SK-N-SH (cell line): Measurements from ENCODE around the gene CRYBG1. TPM values are rescaled to one million over a fixed set of nuclear protein-coding genes. Genes with fewer than 3 reads are reported as not detected.

ENCODE experiments used
- CTCF ChIA-PET: fragments of 300-600, 350-600 bp; formaldehyde crosslinking; extraction: SDS; loops from one replicate; lab custom pipeline; 2021; lab: Yijun Ruan, JAX
- POLR2A ChIA-PET: fragments of 350-600 bp; sonication (Branson Sonifier 250); formaldehyde crosslinking; extraction: SDS; loops from one replicate; lab custom pipeline; 2020; ENCODE audit warnings: antibody characterized with exemption, inconsistent platforms; lab: Yijun Ruan, JAX
- DNase-seq: peaks from one replicate; pipeline ENCODE4 v3.0.0; 2012
- H2AFZ ChIP-seq: fragments of 200-600 bp; sonication (generic); 2 replicates; pipeline ENCODE4 v1.8.1; 2016; ENCODE audit warnings: antibody characterized with exemption, mild to moderate bottlenecking, low read depth
- H3F3A ChIP-seq: fragments of 200-600 bp; sonication (generic); replicated peaks from 2 replicates; pipeline ENCODE3; 2016; ENCODE audit warnings: antibody characterized with exemption, mild to moderate bottlenecking; ENCODE audit not compliant: insufficient read depth
- H3K27ac ChIP-seq, 2 experiments: fragments of 200-500 bp in 1 of 2; fragments of 200-600 bp in 1 of 2; sonication (Bioruptor generic) in 1 of 2; sonication (generic), shearing (Covaris generic) in 1 of 2; 2 replicates each; pipeline versions ENCODE4 v1.5.1 to v1.6.1; 2014 to 2016; ENCODE audit warnings: low read depth in 2 of 2, inconsistent platforms in 1 of 2, low read length in 1 of 2, mild to moderate bottlenecking in 1 of 2, mixed read lengths in 1 of 2
- H3K27me3 ChIP-seq: fragments of 200-600 bp; sonication (generic), shearing (Covaris generic); 2 replicates; pipeline ENCODE4 v1.6.1; 2016; ENCODE audit warnings: mixed run types; ENCODE audit not compliant: insufficient read depth
- H3K36me3 ChIP-seq, 2 experiments: fragments of 200-500 bp in 1 of 2; fragments of 200-600 bp in 1 of 2; sonication (Bioruptor generic) in 1 of 2; sonication (generic) in 1 of 2; replicated peaks in 1 of 2; 2 replicates each; pipeline versions ENCODE3 to v1.5.1; 2014 to 2016; ENCODE audit warnings: low read length in 1 of 2, mild to moderate bottlenecking in 1 of 2; ENCODE audit not compliant: insufficient read depth in 2 of 2, control insufficient read depth in 1 of 2
- H3K4me1 ChIP-seq, 2 experiments: fragments of 200-500 bp in 1 of 2; fragments of 200-600 bp in 1 of 2; sonication (Bioruptor generic) in 1 of 2; sonication (generic), shearing (Covaris generic) in 1 of 2; 2 replicates each; pipeline versions ENCODE4 v1.5.1 to v1.6.1; 2014 to 2016; ENCODE audit warnings: low read depth in 1 of 2, low read length in 1 of 2, mixed run types in 1 of 2; ENCODE audit not compliant: insufficient read depth in 2 of 2, control insufficient read depth in 1 of 2
- H3K4me2 ChIP-seq: fragments of 200-600 bp; sonication (generic), shearing (Covaris generic); 2 replicates; pipeline ENCODE4 v1.6.1; 2017; ENCODE audit warnings: mixed run types
- H3K4me3 ChIP-seq, 2 experiments: fragments of 200-500 bp in 1 of 2; fragments of 200-600 bp in 1 of 2; sonication (Bioruptor generic) in 1 of 2; sonication (generic), shearing (Covaris generic) in 1 of 2; 2 replicates each; pipeline versions ENCODE4 v1.5.1 to v1.8.1; 2014 to 2016; ENCODE audit warnings: low read depth in 2 of 2, inconsistent platforms in 1 of 2, low read length in 1 of 2, mild to moderate bottlenecking in 1 of 2, mixed read lengths in 1 of 2, moderate library complexity in 1 of 2
- H3K79me2 ChIP-seq: fragments of 200-600 bp; sonication (generic); 2 replicates; pipeline ENCODE4 v1.8.1; 2017; ENCODE audit warnings: mild to moderate bottlenecking; ENCODE audit not compliant: insufficient read depth
- H3K9ac ChIP-seq: fragments of 200-600 bp; sonication (generic); 2 replicates; pipeline ENCODE4 v1.6.1; 2017; ENCODE audit warnings: mixed run types
- H3K9me2 ChIP-seq: fragments of 200-600 bp; sonication (generic); 2 replicates; pipeline ENCODE4 v1.6.1; 2017; ENCODE audit warnings: mixed run types
- H3K9me3 ChIP-seq: fragments of 200-600 bp; sonication (generic); 2 replicates; pipeline ENCODE4 v1.6.1; 2017; ENCODE audit warnings: mixed run types, mild to moderate bottlenecking, moderate library complexity
- H4K20me1 ChIP-seq: fragments of 200-600 bp; sonication (generic); 2 replicates; pipeline ENCODE4 v1.6.1; 2017; ENCODE audit warnings: mild to moderate bottlenecking, mixed run types; ENCODE audit not compliant: insufficient read depth
- EP300 ChIP-seq, 2 experiments: IDR thresholded peaks; 2 replicates each; pipeline versions ENCODE4 v1.4.0 to v1.6.1; 2012; ENCODE audit warnings: borderline replicate concordance in 1 of 2, low read depth in 1 of 2, low read length in 1 of 2
- FOXM1 ChIP-seq: IDR thresholded peaks from 2 replicates; pipeline ENCODE4 v1.4.0; 2012; ENCODE audit warnings: low read depth, mild to moderate bottlenecking
- GABPA ChIP-seq: IDR thresholded peaks from 2 replicates; pipeline ENCODE4 v1.4.0; 2012; ENCODE audit warnings: low read depth, mild to moderate bottlenecking
- IRF3 ChIP-seq: fragments of 150-350 bp; IDR thresholded peaks from 2 replicates; pipeline ENCODE4 v1.6.1; 2016; ENCODE audit warnings: mild to moderate bottlenecking, low read depth, low read length
- MEF2A ChIP-seq: IDR thresholded peaks from 2 replicates; pipeline ENCODE4 v1.4.0; 2012; ENCODE audit warnings: low read depth, borderline replicate concordance
- NRF1 ChIP-seq: IDR thresholded peaks from 2 replicates; pipeline ENCODE4 v1.6.1; 2012; ENCODE audit warnings: low read depth, mild to moderate bottlenecking, low read length
- PBX3 ChIP-seq: IDR thresholded peaks from 2 replicates; pipeline ENCODE4; 2012
- TAF1 ChIP-seq: IDR thresholded peaks from 2 replicates; pipeline ENCODE4 v1.6.1; 2012; ENCODE audit warnings: low read depth, mild to moderate bottlenecking, low read length, moderate library complexity, borderline replicate concordance
- TEAD4 ChIP-seq: IDR thresholded peaks from 2 replicates; pipeline ENCODE4 v1.4.0; 2012; ENCODE audit warnings: mild to moderate bottlenecking, borderline replicate concordance; ENCODE audit not compliant: insufficient read depth
- USF1 ChIP-seq: IDR thresholded peaks from 2 replicates; pipeline ENCODE4 v1.4.0; 2012; ENCODE audit warnings: low read depth, borderline replicate concordance
- YY1 ChIP-seq: IDR thresholded peaks from 2 replicates; pipeline ENCODE4 v1.4.0; 2012; ENCODE audit warnings: low read depth, mild to moderate bottlenecking
- WGBS: methylation state at CpG from one replicate; pipeline ENCODE4 v1.1.6; 2017; ENCODE audit warnings: low lambda C conversion rate; 5-methylcytosine and 5-hydroxymethylcytosine counted together
- polyA plus RNA-seq, 3 experiments: library from polyadenylated mRNA; depleted of rRNA; stranded (reverse); fragments of >200 nt; gene quantifications; 2 replicates each; pipeline ENCODE4 v1.2.3, GENCODE V29; 2012
- TF ChIP-seq, protein P1 (sequence below): IDR thresholded peaks from 2 replicates; pipeline ENCODE4 v1.4.0; 2012; ENCODE audit warnings: low read depth, borderline replicate concordance

Gene CRYBG1
- polyA plus RNA-seq, 1 of the 3 experiments (the other 2 are of a cell fraction), result 13.8 TPM

- peaks cover 0 to 8% of the 10 kb centered on the region in 2 experiments for H3K36me3 ChIP-seq
- no peaks in the 10 kb centered on the region for H3K4me1 ChIP-seq
- no peaks in the 10 kb centered on the region for H3K79me2 ChIP-seq
- no peak overlapping the region for H3K4me3 ChIP-seq
- no peaks in the 10 kb centered on the region for H3K9me2 ChIP-seq
- POLR2A ChIA-PET, result no interaction called here
- no peak overlapping the region for H3K9ac ChIP-seq
- H3K4me2 ChIP-seq, result no peak overlapping the region
- CTCF ChIA-PET, result interaction anchor here (1.8 to 2.0 kb wide), 2 partner anchors 12 to 400 kb away, joined by 7 to 8 read pairs; no protein-coding TSS in a partner anchor
- H2AFZ ChIP-seq, result no peak overlapping the region
- TF ChIP-seq YY1, result no peak
- no peak for TF ChIP-seq IRF3
- TF ChIP-seq PBX3, result no peak
- no peaks in the 10 kb centered on the region for H3K9me3 ChIP-seq
- H3K27ac ChIP-seq, result no peak overlapping the region
- no peaks in the 10 kb centered on the region for H3K27me3 ChIP-seq
- no peaks in the 10 kb centered on the region for H4K20me1 ChIP-seq
- H3F3A ChIP-seq, result no peaks in the 10 kb centered on the region
- DNase-seq, result no peak
- WGBS, result 94% methylated on average over 2 of the region's 2 CpGs
Measured at GRCh38 chr6:106579281-106579680, 218.8 kb downstream of the CRYBG1 start.

- CTCF ChIA-PET, result interaction anchor here (2.0 kb wide), 1 partner anchor 15 kb away, joined by 8 read pairs; no protein-coding TSS in a partner anchor
- Histone ChIP-seq H3K27ac (no peak overlapping the region), H3K4me2 (no peak overlapping the region), H3K9me2 (no peaks in the 10 kb centered on the region), H3K36me3 (peaks cover 0 to 15% of the 10 kb centered on the region in 2 experiments), H3K9ac (no peak overlapping the region), H3K4me1 (no peaks in the 10 kb centered on the region), H3K79me2 (no peaks in the 10 kb centered on the region), H3K27me3 (no peaks in the 10 kb centered on the region), H4K20me1 (no peaks in the 10 kb centered on the region), H2AFZ (no peak overlapping the region), H3K9me3 (no peaks in the 10 kb centered on the region), H3K4me3 (no peak overlapping the region), H3F3A (no peaks in the 10 kb centered on the region)
- WGBS, result 100% methylated on average over 1 of the region's 1 CpG
- POLR2A ChIA-PET, result no interaction called here
- TF ChIP-seq USF1 (no peak), GABPA (no peak), TEAD4 (no peak), IRF3 (no peak), EP300 (IDR thresholded peaks at IDR 0.05; ENCODE audit: borderline replicate concordance in 1 of 2, low read depth in 1 of 2, low read length in 1 of 2) (no peak), MEF2A (no peak), FOXM1 (no peak), YY1 (no peak), TAF1 (no peak), NRF1 (no peak)
- TF ChIP-seq, protein P1, sequence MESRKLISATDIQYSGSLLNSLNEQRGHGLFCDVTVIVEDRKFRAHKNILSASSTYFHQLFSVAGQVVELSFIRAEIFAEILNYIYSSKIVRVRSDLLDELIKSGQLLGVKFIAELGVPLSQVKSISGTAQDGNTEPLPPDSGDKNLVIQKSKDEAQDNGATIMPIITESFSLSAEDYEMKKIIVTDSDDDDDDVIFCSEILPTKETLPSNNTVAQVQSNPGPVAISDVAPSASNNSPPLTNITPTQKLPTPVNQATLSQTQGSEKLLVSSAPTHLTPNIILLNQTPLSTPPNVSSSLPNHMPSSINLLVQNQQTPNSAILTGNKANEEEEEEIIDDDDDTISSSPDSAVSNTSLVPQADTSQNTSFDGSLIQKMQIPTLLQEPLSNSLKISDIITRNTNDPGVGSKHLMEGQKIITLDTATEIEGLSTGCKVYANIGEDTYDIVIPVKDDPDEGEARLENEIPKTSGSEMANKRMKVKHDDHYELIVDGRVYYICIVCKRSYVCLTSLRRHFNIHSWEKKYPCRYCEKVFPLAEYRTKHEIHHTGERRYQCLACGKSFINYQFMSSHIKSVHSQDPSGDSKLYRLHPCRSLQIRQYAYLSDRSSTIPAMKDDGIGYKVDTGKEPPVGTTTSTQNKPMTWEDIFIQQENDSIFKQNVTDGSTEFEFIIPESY, result no peak
- no peak for DNase-seq
Measured at GRCh38 chr6:106581468-106581867, 221.0 kb downstream of the CRYBG1 start.
